HepG2 (cell line): Measurements from ENCODE around the gene PPP2R5D. TPM values are rescaled to one million over a fixed set of nuclear protein-coding genes. Genes with fewer than 3 reads are reported as not detected.

Source experiments
- ARID2 ChIP-seq: sonication (generic); formaldehyde crosslinking; IDR thresholded peaks from 2 replicates; pipeline ENCODE4 v1.8.1; 2022; ENCODE audit warnings: mild to moderate bottlenecking, missing genetic modification reagents, borderline replicate concordance
- ARNTL ChIP-seq: sonication (generic); formaldehyde crosslinking; IDR thresholded peaks from 2 replicates; pipeline ENCODE4 v1.4.0; 2020; ENCODE audit warnings: mild to moderate bottlenecking, missing genetic modification reagents
- ATAD3A ChIP-seq: sonication (generic); formaldehyde crosslinking; IDR thresholded peaks from 2 replicates; pipeline ENCODE4 v1.4.0; 2020; ENCODE audit warnings: missing genetic modification reagents
- ATF7 ChIP-seq, 2 experiments: fragments of 450-650 bp in 1 of 2; sonication (generic) in 1 of 2; formaldehyde crosslinking in 1 of 2; IDR thresholded peaks; 2 replicates each; pipeline versions ENCODE4 v1.4.0 to v1.6.1; 2016 to 2020; ENCODE audit warnings: antibody characterized with exemption in 1 of 2, mild to moderate bottlenecking in 1 of 2, missing genetic modification reagents in 1 of 2
- FOSL2 ChIP-seq: sonication (generic); formaldehyde crosslinking; IDR thresholded peaks from 2 replicates; pipeline ENCODE4 v1.4.0; 2020; ENCODE audit warnings: missing genetic modification reagents
- FOXA1 ChIP-seq, 2 experiments: fragments of 450-650 bp in 1 of 2; sonication (generic) in 1 of 2; formaldehyde crosslinking in 1 of 2; IDR thresholded peaks; 2 replicates each; pipeline versions ENCODE4 v1.4.0 to v1.6.1; 2016 to 2020; ENCODE audit warnings: missing genetic modification reagents in 1 of 2
- JUNB ChIP-seq: sonication (generic); formaldehyde crosslinking; IDR thresholded peaks from 2 replicates; pipeline ENCODE4 v1.8.0; 2022; ENCODE audit warnings: missing genetic modification reagents, mild to moderate bottlenecking, borderline replicate concordance
- MAFF ChIP-seq: IDR thresholded peaks from 2 replicates; pipeline ENCODE4 v1.6.1; 2011; ENCODE audit warnings: low read depth, low read length, improper control_type of control experiment
- MEF2D ChIP-seq: sonication (generic); formaldehyde crosslinking; IDR thresholded peaks from 2 replicates; pipeline ENCODE4 v1.5.1; 2020; ENCODE audit warnings: mild to moderate bottlenecking, missing genetic modification reagents
- PATZ1 ChIP-seq: sonication (generic); formaldehyde crosslinking; IDR thresholded peaks from 2 replicates; pipeline ENCODE4 v1.4.0; 2020; ENCODE audit warnings: missing genetic modification reagents
- PLRG1 ChIP-seq: fragments of 450-650 bp; conservative IDR thresholded peaks from 2 replicates; pipeline ENCODE4 v1.6.1; 2016
- PRMT3 ChIP-seq: sonication (generic); formaldehyde crosslinking; IDR thresholded peaks from 2 replicates; pipeline ENCODE4 v1.8.1; 2022; ENCODE audit warnings: low read depth, mild to moderate bottlenecking, moderate library complexity, missing genetic modification reagents, borderline replicate concordance
- RORA ChIP-seq: sonication (generic); formaldehyde crosslinking; IDR thresholded peaks from 2 replicates; pipeline ENCODE4 v1.5.0; 2020; ENCODE audit warnings: mild to moderate bottlenecking, missing genetic modification reagents, moderate library complexity
- RXRA ChIP-seq: sonication (generic); formaldehyde crosslinking; IDR thresholded peaks from 2 replicates; pipeline ENCODE4 v1.5.1; 2020; ENCODE audit warnings: missing genetic modification reagents
- SALL1 ChIP-seq: sonication (generic); formaldehyde crosslinking; IDR thresholded peaks from 2 replicates; pipeline ENCODE4 v1.8.0; 2022; ENCODE audit warnings: mild to moderate bottlenecking, missing genetic modification reagents
- SATB2 ChIP-seq: sonication (generic); formaldehyde crosslinking; IDR thresholded peaks from 2 replicates; pipeline ENCODE4 v1.5.0; 2020; ENCODE audit warnings: missing genetic modification reagents
- STAT5B ChIP-seq: sonication (generic); formaldehyde crosslinking; IDR thresholded peaks from 2 replicates; pipeline ENCODE4 v1.4.0; 2020; ENCODE audit warnings: missing genetic modification reagents
- THYN1 ChIP-seq: sonication (generic); formaldehyde crosslinking; IDR thresholded peaks from 2 replicates; pipeline ENCODE4 v1.8.1; 2023; ENCODE audit warnings: low read depth, mild to moderate bottlenecking, moderate library complexity, missing genetic modification reagents, borderline replicate concordance
- ZBTB43 ChIP-seq: sonication (generic); formaldehyde crosslinking; conservative IDR thresholded peaks from 2 replicates; pipeline ENCODE4 v1.4.0; 2020; ENCODE audit warnings: missing genetic modification reagents
- ZFP41 ChIP-seq: sonication (generic); formaldehyde crosslinking; IDR thresholded peaks from 2 replicates; pipeline ENCODE4 v1.4.0; 2020; ENCODE audit warnings: mild to moderate bottlenecking, missing genetic modification reagents, borderline replicate concordance
- ZIK1 ChIP-seq: sonication (generic); formaldehyde crosslinking; IDR thresholded peaks from 2 replicates; pipeline ENCODE4 v1.5.0; 2020; ENCODE audit warnings: mild to moderate bottlenecking, low read depth, missing genetic modification reagents, borderline replicate concordance
- ZNF207 ChIP-seq: fragments of 450-650 bp; IDR thresholded peaks from 2 replicates; pipeline ENCODE4 v1.6.1; 2016; ENCODE audit warnings: antibody characterized with exemption, borderline replicate concordance
- ZNF350 ChIP-seq: sonication (generic); formaldehyde crosslinking; IDR thresholded peaks from 2 replicates; pipeline ENCODE4 v1.4.0; 2020; ENCODE audit warnings: mild to moderate bottlenecking, low read depth, missing genetic modification reagents, borderline replicate concordance
- ZNF670 ChIP-seq: sonication (generic); formaldehyde crosslinking; IDR thresholded peaks from 2 replicates; pipeline ENCODE4 v1.8.0; 2022; ENCODE audit warnings: mild to moderate bottlenecking, missing genetic modification reagents, borderline replicate concordance
- ZNF773 ChIP-seq: sonication (generic); formaldehyde crosslinking; IDR thresholded peaks from 2 replicates; pipeline ENCODE4 v1.4.0; 2020; ENCODE audit warnings: missing genetic modification reagents, borderline replicate concordance
- ZNF792 ChIP-seq: IDR thresholded peaks from 2 replicates; pipeline ENCODE4 v1.6.1; 2016
- ZNF83 ChIP-seq: sonication (generic); formaldehyde crosslinking; IDR thresholded peaks from 2 replicates; pipeline ENCODE4 v1.4.0; 2020; ENCODE audit warnings: missing genetic modification reagents, mild to moderate bottlenecking, borderline replicate concordance
- ZNF839 ChIP-seq: sonication (generic); formaldehyde crosslinking; IDR thresholded peaks from 2 replicates; pipeline ENCODE4 v1.4.0; 2020; ENCODE audit warnings: missing genetic modification reagents, mild to moderate bottlenecking, borderline replicate concordance
- polyA plus RNA-seq, 8 experiments: library from polyadenylated mRNA; depleted of rRNA in 3 of 8; stranded (reverse) in 7 of 8; unstranded in 1 of 8; fragments of >200 nt; fragmentation: Illumina TruSeq in 4 of 8; extraction: Trizol in 4 of 8; gene quantifications; 2 replicates each; pipeline versions ENCODE4 v1.2.1 to v1.2.3, GENCODE V29; 2011 to 2016; ENCODE audit warnings: low read depth in 4 of 8, missing spikeins in 1 of 8, mixed read lengths in 1 of 8; ENCODE audit not compliant: insufficient read depth in 1 of 8
- total RNA-seq, 5 experiments: library from RNA; depleted of rRNA; stranded (reverse); fragments of >200 nt; fragmentation: Illumina TruSeq; extraction: Trizol; gene quantifications; 2 replicates each; pipeline ENCODE4 v1.2.3, GENCODE V29; 2016; ENCODE audit warnings: low read depth in 1 of 5

Gene PPP2R5D
- total and polyA plus RNA-seq, 2 of the 13 experiments (the other 11 are each of a cell fraction or from before 2014, with no cell fraction given): 53.7 to 60.4 TPM

GRCh38 chr6:42938987-42939809 lies 45.2 kb upstream of the PPP2R5D start (continued):
- TF ChIP-seq PATZ1 (CRISPR knock-in tag): peak; percentile 52; the same call in 1 of the 2 replicates
- TF ChIP-seq ZIK1 (CRISPR knock-in tag): peak; percentile 91; the same call in 1 of the 2 replicates
- TF ChIP-seq ZNF207: no peak
- peak; percentile 97 for TF ChIP-seq ARNTL (CRISPR knock-in tag)
- TF ChIP-seq ATAD3A (CRISPR knock-in tag): no peak
- TF ChIP-seq ZNF350 (CRISPR knock-in tag): peak; percentile 80; the same call in 1 of the 2 replicates
- no peak for TF ChIP-seq JUNB
- peak; percentile 87; the same call in 1 of the 2 replicates for TF ChIP-seq MEF2D
- no peak for TF ChIP-seq MAFF
- no peak for TF ChIP-seq ZNF83 (CRISPR knock-in tag)
- peak; percentile 98 for TF ChIP-seq SALL1
- peak; percentile 89 for TF ChIP-seq ZFP41 (CRISPR knock-in tag)
- no peak for TF ChIP-seq ATF7 (IDR thresholded peaks at IDR 0.05)
- TF ChIP-seq ATF7 (CRISPR knock-in tag; IDR thresholded peaks at IDR 0.05): peak; percentile 91
- TF ChIP-seq RXRA (CRISPR knock-in tag): peak; percentile 97
- TF ChIP-seq STAT5B: no peak
- no peak for TF ChIP-seq ZNF839 (CRISPR knock-in tag)
- TF ChIP-seq ZBTB43 (CRISPR knock-in tag): no peak; the same call in 1 of the 2 replicates
- peak; percentile 53; the same call in 1 of the 2 replicates for TF ChIP-seq ZNF670 (CRISPR knock-in tag)
- no peak for TF ChIP-seq THYN1 (CRISPR knock-in tag)
- peak; percentile 60 for TF ChIP-seq FOSL2 (CRISPR knock-in tag)
- TF ChIP-seq PRMT3 (CRISPR knock-in tag): no peak; the same call in 1 of the 2 replicates
- TF ChIP-seq ZNF792 (CRISPR knock-in tag): peak; percentile 87
- no peak for TF ChIP-seq ARID2
- TF ChIP-seq PLRG1: no peak
- TF ChIP-seq ZNF773 (CRISPR knock-in tag): no peak
- TF ChIP-seq RORA (CRISPR knock-in tag): no peak
- TF ChIP-seq SATB2 (CRISPR knock-in tag): no peak
- TF ChIP-seq FOXA1 (IDR thresholded peaks at IDR 0.05): no peak
- TF ChIP-seq FOXA1 (CRISPR knock-in tag; IDR thresholded peaks at IDR 0.05): peak; percentile 94
